Nephron (organoid): ENCODE data around the gene CHST11.
"Not testable (repeated sequence)": the region's sequence is repeated elsewhere in the genome, so short reads cannot be mapped to it uniquely, and the experiment has no call there.

Source experiments
- H3K27ac Mint-ChIP-seq, 3 experiments: 2 replicates each; pipeline ENCODE4 v1.8.0; 2020; ENCODE audit warnings: mixed read lengths in 3 of 3, mild to moderate bottlenecking in 2 of 3, moderate library complexity in 1 of 3
- H3K27me3 Mint-ChIP-seq: 2 replicates; pipeline ENCODE4 v1.8.0; 2021; ENCODE audit warnings: low read depth, mild to moderate bottlenecking, moderate library complexity, mixed read lengths
- H3K36me3 Mint-ChIP-seq: 2 replicates; pipeline ENCODE4 v1.8.0; 2020; ENCODE audit warnings: low read depth, mixed read lengths
- H3K4me1 Mint-ChIP-seq: 2 replicates; pipeline ENCODE4 v1.8.0; 2020; ENCODE audit warnings: mixed read lengths
- H3K4me3 Mint-ChIP-seq, 3 experiments: 2 replicates each; pipeline ENCODE4 v1.8.0; 2020; ENCODE audit warnings: mild to moderate bottlenecking in 3 of 3, mixed read lengths in 3 of 3, moderate library complexity in 2 of 3
- H3K9me3 Mint-ChIP-seq: 2 replicates; pipeline ENCODE4 v1.8.0; 2020; ENCODE audit warnings: mixed read lengths
- TF ChIP-seq, protein P1 (sequence below), 3 experiments: fragments of 200-600 bp; sonication (generic); IDR thresholded peaks; one replicate each; pipeline ENCODE4 v1.5.0; 2021; ENCODE audit warnings: antibody characterized with exemption in 3 of 3; ENCODE audit not compliant: unreplicated experiment in 3 of 3

The CHST11 gene

DNA sequence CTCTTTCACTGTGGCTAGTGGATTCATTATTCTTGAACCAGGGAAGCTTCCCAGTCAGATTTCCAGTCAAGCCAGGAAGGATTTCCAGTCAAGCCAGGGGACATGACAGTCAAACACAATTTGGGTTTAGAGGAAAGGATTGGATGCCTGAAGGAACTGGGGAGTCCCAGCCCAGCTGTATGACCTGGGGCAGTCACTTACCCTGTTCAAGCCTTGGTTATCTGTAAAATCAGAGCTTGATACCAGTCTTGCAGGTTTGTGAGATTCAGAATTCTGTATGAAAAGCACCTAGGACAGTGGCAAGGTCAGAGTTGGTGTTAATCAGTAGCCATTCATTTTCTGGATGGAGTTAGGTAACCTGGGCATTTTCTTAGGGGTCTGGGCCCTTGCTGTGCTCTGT, 152.7 kb downstream of the CHST11 start:
- H3K4me1 Mint-ChIP-seq = peaks cover 28% of the 10 kb centered on the region
- no peaks in the 10 kb centered on the region for H3K36me3 Mint-ChIP-seq
- peak overlapping the region in 1 of 3 experiments; percentile 38 for H3K27ac Mint-ChIP-seq
- H3K4me3 Mint-ChIP-seq = no peak overlapping the region
- H3K27me3 Mint-ChIP-seq = no peaks in the 10 kb centered on the region
- H3K9me3 Mint-ChIP-seq = no peaks in the 10 kb centered on the region
- TF ChIP-seq, protein P1, sequence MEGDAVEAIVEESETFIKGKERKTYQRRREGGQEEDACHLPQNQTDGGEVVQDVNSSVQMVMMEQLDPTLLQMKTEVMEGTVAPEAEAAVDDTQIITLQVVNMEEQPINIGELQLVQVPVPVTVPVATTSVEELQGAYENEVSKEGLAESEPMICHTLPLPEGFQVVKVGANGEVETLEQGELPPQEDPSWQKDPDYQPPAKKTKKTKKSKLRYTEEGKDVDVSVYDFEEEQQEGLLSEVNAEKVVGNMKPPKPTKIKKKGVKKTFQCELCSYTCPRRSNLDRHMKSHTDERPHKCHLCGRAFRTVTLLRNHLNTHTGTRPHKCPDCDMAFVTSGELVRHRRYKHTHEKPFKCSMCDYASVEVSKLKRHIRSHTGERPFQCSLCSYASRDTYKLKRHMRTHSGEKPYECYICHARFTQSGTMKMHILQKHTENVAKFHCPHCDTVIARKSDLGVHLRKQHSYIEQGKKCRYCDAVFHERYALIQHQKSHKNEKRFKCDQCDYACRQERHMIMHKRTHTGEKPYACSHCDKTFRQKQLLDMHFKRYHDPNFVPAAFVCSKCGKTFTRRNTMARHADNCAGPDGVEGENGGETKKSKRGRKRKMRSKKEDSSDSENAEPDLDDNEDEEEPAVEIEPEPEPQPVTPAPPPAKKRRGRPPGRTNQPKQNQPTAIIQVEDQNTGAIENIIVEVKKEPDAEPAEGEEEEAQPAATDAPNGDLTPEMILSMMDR (IDR thresholded peaks at IDR 0.05; ENCODE audit: unreplicated experiment in 3 of 3) = no peak

DNA sequence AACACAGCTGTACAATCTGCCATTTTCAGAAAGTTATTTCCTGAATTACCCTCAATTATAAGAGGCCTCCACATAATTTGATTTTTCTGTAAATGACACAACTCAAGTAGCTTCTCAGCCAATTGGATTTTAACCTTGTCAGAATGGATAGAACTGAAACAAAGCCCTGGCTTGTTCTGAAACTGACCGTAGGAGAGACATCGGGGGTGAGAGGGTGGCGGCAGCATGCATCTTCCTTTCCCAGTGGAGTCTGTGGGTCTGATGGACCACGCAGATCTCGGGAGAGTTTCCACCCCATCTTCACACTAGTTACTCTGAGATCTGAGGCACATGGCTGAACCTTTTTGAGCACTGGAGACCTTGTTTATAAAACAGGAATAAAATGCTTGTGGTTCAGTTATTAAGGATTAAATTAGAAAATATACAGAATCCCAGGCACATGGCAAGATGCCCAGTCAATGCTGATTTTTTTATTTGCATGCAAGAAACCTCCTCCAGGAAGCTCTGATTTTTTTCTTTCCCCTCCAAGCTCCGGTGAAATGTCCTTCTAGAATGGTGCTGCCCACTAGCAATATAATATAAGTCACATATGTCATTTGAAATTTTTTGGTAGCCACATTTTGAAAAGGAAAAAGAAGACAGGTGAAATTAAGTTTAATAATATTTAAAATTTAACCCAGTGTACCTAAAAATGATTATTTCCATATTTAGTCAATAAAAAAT, 153.9 kb downstream of the CHST11 start:
- no peak overlapping the region for H3K4me3 Mint-ChIP-seq
- H3K9me3 Mint-ChIP-seq = no peaks in the 10 kb centered on the region
- TF ChIP-seq, protein P1 (IDR thresholded peaks at IDR 0.05; ENCODE audit: unreplicated experiment in 3 of 3) = no peak
- H3K36me3 Mint-ChIP-seq = no peaks in the 10 kb centered on the region
- no peak overlapping the region for H3K27ac Mint-ChIP-seq
- H3K4me1 Mint-ChIP-seq = peaks cover 22% of the 10 kb centered on the region
- H3K27me3 Mint-ChIP-seq = no peaks in the 10 kb centered on the region

GRCh38 chr12:104611671-104612070, 154.9 kb downstream of the CHST11 start:
- H3K4me1 Mint-ChIP-seq = peaks cover 21% of the 10 kb centered on the region
- H3K27me3 Mint-ChIP-seq = no peaks in the 10 kb centered on the region
- TF ChIP-seq, protein P1 (IDR thresholded peaks at IDR 0.05; ENCODE audit: unreplicated experiment in 3 of 3) = no peak
- H3K4me3 Mint-ChIP-seq = no peak overlapping the region
- no peaks in the 10 kb centered on the region for H3K36me3 Mint-ChIP-seq
- no peak overlapping the region for H3K27ac Mint-ChIP-seq
- no peaks in the 10 kb centered on the region for H3K9me3 Mint-ChIP-seq

DNA sequence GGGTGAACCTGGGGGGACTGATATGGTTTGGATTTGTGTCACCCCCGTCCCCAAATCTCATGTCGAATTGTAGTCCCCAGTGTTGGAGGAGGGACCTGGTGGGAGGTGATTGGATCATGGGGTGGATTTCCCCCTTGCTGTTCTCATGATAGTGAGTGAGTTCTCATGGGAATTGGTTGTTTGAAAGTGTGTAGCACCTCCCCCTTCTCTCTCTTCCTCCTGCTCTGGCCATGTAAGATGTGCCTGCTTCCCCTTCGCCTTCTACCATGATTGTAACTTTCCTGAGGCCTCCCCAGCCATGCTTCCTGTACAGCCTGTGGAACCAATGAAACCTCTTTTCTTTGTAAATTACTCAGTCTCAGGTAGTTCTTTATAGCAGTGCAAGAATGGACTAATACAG, 156.6 kb downstream of the CHST11 start:
- peaks cover 19% of the 10 kb centered on the region for H3K4me1 Mint-ChIP-seq

GRCh38 chr12:104615048-104615561, 158.4 kb downstream of the CHST11 start:
- peaks cover 14% of the 10 kb centered on the region for H3K4me1 Mint-ChIP-seq
- H3K27me3 Mint-ChIP-seq = no peaks in the 10 kb centered on the region
- no peaks in the 10 kb centered on the region for H3K9me3 Mint-ChIP-seq
- TF ChIP-seq, protein P1 (IDR thresholded peaks at IDR 0.05; ENCODE audit: unreplicated experiment in 3 of 3) = no peak
- no peak overlapping the region for H3K4me3 Mint-ChIP-seq
- no peaks in the 10 kb centered on the region for H3K36me3 Mint-ChIP-seq
- no peak overlapping the region for H3K27ac Mint-ChIP-seq

More for the DNA sequence above, 156.6 kb downstream of the CHST11 start:
- H3K27ac Mint-ChIP-seq, H3K27me3 Mint-ChIP-seq, H3K4me3 Mint-ChIP-seq, H3K9me3 Mint-ChIP-seq, H3K36me3 Mint-ChIP-seq: not testable (repeated sequence)

DNA sequence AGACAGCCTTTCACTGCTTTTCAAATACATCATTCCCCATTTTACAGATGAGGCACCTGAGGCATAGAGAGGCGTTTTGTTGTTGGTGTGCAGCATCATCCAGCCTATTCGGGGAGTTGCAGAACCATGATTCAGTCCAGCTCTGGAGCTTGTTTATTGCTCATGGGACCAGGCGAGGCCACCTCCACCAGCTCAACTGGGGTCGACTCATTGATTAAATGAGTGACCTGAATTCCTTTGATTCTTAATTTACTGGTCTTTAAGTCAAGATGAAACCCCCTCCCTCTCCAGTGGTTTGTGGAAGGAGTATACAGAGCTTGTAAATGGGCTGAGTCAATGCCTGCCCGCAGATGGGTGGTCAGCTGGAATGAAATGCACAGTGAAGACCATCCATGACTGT, 161.9 kb downstream of the CHST11 start:
- peaks cover 36% of the 10 kb centered on the region for H3K4me1 Mint-ChIP-seq
- peaks cover 4% of the 10 kb centered on the region for H3K27me3 Mint-ChIP-seq
- TF ChIP-seq, protein P1 (IDR thresholded peaks at IDR 0.05; ENCODE audit: unreplicated experiment in 3 of 3) = no peak
- no peak overlapping the region for H3K4me3 Mint-ChIP-seq
- H3K27ac Mint-ChIP-seq = no peak overlapping the region
- no peaks in the 10 kb centered on the region for H3K9me3 Mint-ChIP-seq
- no peaks in the 10 kb centered on the region for H3K36me3 Mint-ChIP-seq
